A549 (cell line): ENCODE measurements around the gene NPEPPS. TPM values are rescaled to one million over a fixed set of nuclear protein-coding genes. Genes with fewer than 3 reads are reported as not detected.

ENCODE experiments used
- ATAC-seq, 2 experiments: fragments of 200-7000 bp in 1 of 2; fragments of >200 bp in 1 of 2; cut with Nextera tagmentation in 1 of 2; cut with Tn5 transposase in 1 of 2; 3 replicates each; pipeline versions ENCODE4 v1.8.0 to v1.9.1; 2018 to 2020; ENCODE audit warnings: mild to moderate bottlenecking in 1 of 2, moderate library complexity in 1 of 2
- CTCF ChIA-PET: fragments of 300-600 bp; sonication (Branson Sonifier 250); formaldehyde crosslinking; extraction: SDS; loops from one replicate; lab custom pipeline; 2021; ENCODE audit warnings: antibody characterized with exemption, inconsistent platforms; lab: Yijun Ruan, JAX
- POLR2A ChIA-PET: fragments of 350-600 bp; formaldehyde crosslinking; extraction: SDS; loops from one replicate; lab custom pipeline; 2021; ENCODE audit warnings: antibody characterized with exemption, inconsistent platforms; lab: Yijun Ruan, JAX
- DNase-seq, 2 experiments: peaks; one replicate each; pipeline versions ENCODE4 v3.0.0 to v3.0.0-alpha.2; 2011 to 2016; ENCODE audit warnings: low read depth in 1 of 2, low spot score in 1 of 2
- FAIRE-seq: peaks from 2 replicates; lab custom pipeline; 2011; peaks lifted over from hg19 to GRCh38; lab: Jason Lieb, UNC
- H3K27ac ChIP-seq, 2 experiments: fragments of >200 bp; sonication (Bioruptor Twin); formaldehyde crosslinking; 3 replicates each; pipeline ENCODE4 v1.5.1; 2016 to 2017
- H3K4me1 ChIP-seq: fragments of >200 bp; sonication (Bioruptor Twin); formaldehyde crosslinking; 3 replicates; pipeline ENCODE4 v1.6.1; 2016
- H3K4me2 ChIP-seq: fragments of >200 bp; sonication (Bioruptor Twin); formaldehyde crosslinking; 3 replicates; pipeline ENCODE4 v1.6.1; 2016
- H3K4me3 ChIP-seq: fragments of >200 bp; sonication (Bioruptor Twin); formaldehyde crosslinking; 3 replicates; pipeline ENCODE4 v1.5.1; 2016
- H3K9me3 ChIP-seq: fragments of >200 bp; sonication (Bioruptor Twin); formaldehyde crosslinking; 3 replicates; pipeline ENCODE4 v1.6.1; 2016
- CBX2 ChIP-seq: fragments of 200-600 bp; sonication (generic); IDR thresholded peaks from 2 replicates; pipeline ENCODE4 v1.6.1; 2016; ENCODE audit warnings: low read depth, mild to moderate bottlenecking, borderline replicate concordance
- CBX8 ChIP-seq: fragments of 200-600 bp; sonication (generic); IDR thresholded peaks from 2 replicates; pipeline ENCODE4 v1.6.1; 2016
- CTCF ChIP-seq: fragments of >200 bp; sonication (Bioruptor Twin); formaldehyde crosslinking; IDR thresholded peaks from 3 replicates; pipeline ENCODE4 v1.5.1; 2016
- EP300 ChIP-seq, 2 experiments: fragments of >200 bp; sonication (Bioruptor Twin); formaldehyde crosslinking; IDR thresholded peaks; 2 replicates in 1 of 2; 3 replicates in 1 of 2; pipeline ENCODE4 v1.6.1; 2016 to 2017
- GATA3 ChIP-seq: IDR thresholded peaks from 2 replicates; pipeline ENCODE4 v1.6.1; 2012; ENCODE audit warnings: borderline replicate concordance
- HOXA7 ChIP-seq: fragments of 250-450 bp; sonication (Bioruptor Pico); IDR thresholded peaks from 2 replicates; pipeline ENCODE4 v1.5.0; 2020; ENCODE audit warnings: mild to moderate bottlenecking, moderate library complexity
- HOXB13 ChIP-seq: fragments of 250-450 bp; sonication (Bioruptor Pico); IDR thresholded peaks from 2 replicates; pipeline ENCODE4 v1.5.0; 2020; ENCODE audit warnings: low read depth, mild to moderate bottlenecking, moderate library complexity
- JUN ChIP-seq, 2 experiments: fragments of >200 bp; sonication (Bioruptor Twin); formaldehyde crosslinking; IDR thresholded peaks; 2 replicates in 1 of 2; 3 replicates in 1 of 2; pipeline ENCODE4 v1.6.1; 2016 to 2017
- MAFK ChIP-seq: fragments of 450-650 bp; IDR thresholded peaks from 2 replicates; pipeline ENCODE4 v1.6.1; 2014; ENCODE audit not compliant: partially characterized antibody
- MAX ChIP-seq: IDR thresholded peaks from 2 replicates; pipeline ENCODE4 v1.6.1; 2012
- MYC ChIP-seq: IDR thresholded peaks from 2 replicates; pipeline ENCODE4 v1.6.1; 2012; ENCODE audit warnings: mild to moderate bottlenecking, inconsistent platforms, low read length, improper control_type of control experiment, borderline replicate concordance
- POLR2A ChIP-seq: IDR thresholded peaks from 2 replicates; pipeline ENCODE4 v1.6.1; 2012; ENCODE audit warnings: mild to moderate bottlenecking, low read length
- POLR2AphosphoS2 ChIP-seq: conservative IDR thresholded peaks from 2 replicates; pipeline ENCODE4 v1.6.1; 2012; ENCODE audit warnings: low read length, improper control_type of control experiment, inconsistent platforms
- RFX5 ChIP-seq: fragments of 450-650 bp; IDR thresholded peaks from 2 replicates; pipeline ENCODE4 v1.7.1; 2014; ENCODE audit warnings: antibody characterized with exemption, mild to moderate bottlenecking, moderate library complexity
- SREBF2 ChIP-seq: fragments of 450-650 bp; IDR thresholded peaks from 2 replicates; pipeline ENCODE4 v1.6.1; 2014; ENCODE audit warnings: mild to moderate bottlenecking, moderate library complexity
- TFCP2L1 ChIP-seq: fragments of 250-450 bp; sonication (Bioruptor Pico); IDR thresholded peaks from 2 replicates; pipeline ENCODE4 v1.5.0; 2021; ENCODE audit warnings: mild to moderate bottlenecking
- ZFP36 ChIP-seq: fragments of 450-650 bp; IDR thresholded peaks from 2 replicates; pipeline ENCODE4 v1.6.1; 2014; ENCODE audit warnings: borderline replicate concordance; ENCODE audit not compliant: partially characterized antibody
- ZSCAN20 ChIP-seq: fragments of 250-450 bp; sonication (Bioruptor Pico); IDR thresholded peaks from 2 replicates; pipeline ENCODE4 v1.8.0; 2022; ENCODE audit warnings: mild to moderate bottlenecking, moderate library complexity
- WGBS: methylation state at CpG from one replicate; pipeline ENCODE4 v1.1.6; 2017; ENCODE audit errors: missing lambda C conversion rate; 5-methylcytosine and 5-hydroxymethylcytosine counted together
- polyA plus RNA-seq, 4 experiments: library from polyadenylated mRNA; depleted of rRNA in 3 of 4; stranded (reverse); fragments of >200 nt; fragmentation: RNase III in 1 of 4; extraction: RNeasy Plus Mini Kit Qiagen cat#74134 plus additional on column Dnase treatment in 1 of 4; gene quantifications; 2 replicates in 3 of 4; 3 replicates in 1 of 4; pipeline ENCODE4 v1.2.3, GENCODE V29; 2011 to 2017
- TF ChIP-seq, protein P1 (sequence below): fragments of 200-600 bp; sonication (generic); IDR thresholded peaks from 2 replicates; pipeline ENCODE4 v1.6.1; 2016; ENCODE audit warnings: antibody characterized with exemption, mild to moderate bottlenecking, moderate library complexity
- TF ChIP-seq, protein P2 (sequence below): IDR thresholded peaks from 2 replicates; pipeline ENCODE4 v1.6.1; 2012; ENCODE audit warnings: low read depth, borderline replicate concordance
- TF ChIP-seq, protein P3 (sequence below): fragments of 450-650 bp; IDR thresholded peaks from 2 replicates; pipeline ENCODE4 v1.6.1; 2014; ENCODE audit warnings: antibody characterized with exemption

The NPEPPS gene
- polyA plus RNA-seq, 2 of the 4 experiments (the other 2 are of a cell fraction): 99.2 to 169 TPM

DNA sequence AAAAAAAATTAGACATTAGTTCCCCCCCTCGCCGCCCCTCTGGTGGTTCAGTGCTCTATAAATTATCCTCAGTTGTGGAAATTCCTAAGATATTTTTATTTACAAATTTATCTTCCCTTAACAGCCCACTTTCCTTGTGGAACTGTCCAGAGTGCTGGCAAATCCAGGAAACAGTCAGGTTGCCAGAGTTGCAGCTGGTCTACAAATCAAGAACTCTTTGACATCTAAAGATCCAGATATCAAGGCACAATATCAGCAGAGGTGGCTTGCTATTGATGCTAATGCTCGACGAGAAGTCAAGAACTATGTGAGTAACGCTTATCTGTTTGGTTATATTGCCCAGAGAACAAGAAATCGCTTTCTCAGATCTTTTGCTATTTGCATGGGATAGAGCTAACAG lies 121.7 kb downstream of the NPEPPS start:
- WGBS: 95% methylated on average over 6 of the region's 6 CpGs
- no peak for FAIRE-seq
- ChIA-PET CTCF (interaction anchor here (0.8 to 8.8 kb wide), 3 partner anchors 12 to 37 kb away, joined by 3 to 138 read pairs (median 4); no protein-coding TSS in a partner anchor), POLR2A (interaction anchor here (6.7 kb wide), 1 partner anchor 11 kb away, joined by 48 read pairs; no protein-coding TSS in a partner anchor)
- ATAC-seq: no peak
- no peak overlapping the region for H3K27ac ChIP-seq
- no peak overlapping the region for H3K4me3 ChIP-seq
- peak overlapping the region; percentile 75 for H3K4me2 ChIP-seq
- no peaks in the 10 kb centered on the region for H3K9me3 ChIP-seq
- H3K4me1 ChIP-seq: peaks cover 46% of the 10 kb centered on the region
- DNase-seq: no peak
- no peak for TF ChIP-seq ZFP36
- no peak for TF ChIP-seq GATA3
- TF ChIP-seq, protein P1, sequence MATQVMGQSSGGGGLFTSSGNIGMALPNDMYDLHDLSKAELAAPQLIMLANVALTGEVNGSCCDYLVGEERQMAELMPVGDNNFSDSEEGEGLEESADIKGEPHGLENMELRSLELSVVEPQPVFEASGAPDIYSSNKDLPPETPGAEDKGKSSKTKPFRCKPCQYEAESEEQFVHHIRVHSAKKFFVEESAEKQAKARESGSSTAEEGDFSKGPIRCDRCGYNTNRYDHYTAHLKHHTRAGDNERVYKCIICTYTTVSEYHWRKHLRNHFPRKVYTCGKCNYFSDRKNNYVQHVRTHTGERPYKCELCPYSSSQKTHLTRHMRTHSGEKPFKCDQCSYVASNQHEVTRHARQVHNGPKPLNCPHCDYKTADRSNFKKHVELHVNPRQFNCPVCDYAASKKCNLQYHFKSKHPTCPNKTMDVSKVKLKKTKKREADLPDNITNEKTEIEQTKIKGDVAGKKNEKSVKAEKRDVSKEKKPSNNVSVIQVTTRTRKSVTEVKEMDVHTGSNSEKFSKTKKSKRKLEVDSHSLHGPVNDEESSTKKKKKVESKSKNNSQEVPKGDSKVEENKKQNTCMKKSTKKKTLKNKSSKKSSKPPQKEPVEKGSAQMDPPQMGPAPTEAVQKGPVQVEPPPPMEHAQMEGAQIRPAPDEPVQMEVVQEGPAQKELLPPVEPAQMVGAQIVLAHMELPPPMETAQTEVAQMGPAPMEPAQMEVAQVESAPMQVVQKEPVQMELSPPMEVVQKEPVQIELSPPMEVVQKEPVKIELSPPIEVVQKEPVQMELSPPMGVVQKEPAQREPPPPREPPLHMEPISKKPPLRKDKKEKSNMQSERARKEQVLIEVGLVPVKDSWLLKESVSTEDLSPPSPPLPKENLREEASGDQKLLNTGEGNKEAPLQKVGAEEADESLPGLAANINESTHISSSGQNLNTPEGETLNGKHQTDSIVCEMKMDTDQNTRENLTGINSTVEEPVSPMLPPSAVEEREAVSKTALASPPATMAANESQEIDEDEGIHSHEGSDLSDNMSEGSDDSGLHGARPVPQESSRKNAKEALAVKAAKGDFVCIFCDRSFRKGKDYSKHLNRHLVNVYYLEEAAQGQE: peak; percentile 85

DNA sequence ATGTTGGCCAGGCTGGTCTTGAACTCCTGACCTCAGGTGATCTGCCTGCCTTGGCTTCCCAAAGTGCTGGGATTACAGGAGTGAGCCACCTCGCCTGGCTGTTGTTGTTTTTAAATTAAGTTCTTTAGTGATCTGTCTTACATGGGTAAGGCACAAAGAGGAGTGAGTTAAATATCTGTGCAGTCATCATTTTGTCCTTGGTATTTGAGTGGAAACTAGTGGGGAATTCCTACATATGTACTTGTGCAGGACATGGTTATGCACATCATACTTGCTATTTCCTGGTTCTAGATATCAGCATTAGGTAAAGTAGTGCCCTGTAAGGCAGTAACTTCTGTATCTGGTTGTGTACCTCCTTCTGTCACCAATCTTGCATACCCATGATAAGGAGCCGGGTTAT lies 122.5 kb downstream of the NPEPPS start:
- ATAC-seq (no peak), FAIRE-seq (no peak), DNase-seq (no peak)
- Histone ChIP-seq H3K4me2 (peak overlapping the region; percentile 75; the same call in 2 of the 3 replicates), H3K9me3 (no peaks in the 10 kb centered on the region), H3K4me3 (no peak overlapping the region), H3K27ac (no peak overlapping the region), H3K4me1 (peaks cover 43% of the 10 kb centered on the region)
- no peak for TF ChIP-seq CBX2
- TF ChIP-seq MAFK: peak; percentile 75
- ChIA-PET POLR2A (interaction anchor here (6.7 kb wide), 1 partner anchor 10 kb away, joined by 48 read pairs; no protein-coding TSS in a partner anchor), CTCF (interaction anchor here (0.8 to 8.8 kb wide), 6 partner anchors 11 to 136 kb away, joined by 3 to 138 read pairs (median 4); no protein-coding TSS in a partner anchor)
- 46% methylated on average over 2 of the region's 2 CpGs for WGBS

DNA sequence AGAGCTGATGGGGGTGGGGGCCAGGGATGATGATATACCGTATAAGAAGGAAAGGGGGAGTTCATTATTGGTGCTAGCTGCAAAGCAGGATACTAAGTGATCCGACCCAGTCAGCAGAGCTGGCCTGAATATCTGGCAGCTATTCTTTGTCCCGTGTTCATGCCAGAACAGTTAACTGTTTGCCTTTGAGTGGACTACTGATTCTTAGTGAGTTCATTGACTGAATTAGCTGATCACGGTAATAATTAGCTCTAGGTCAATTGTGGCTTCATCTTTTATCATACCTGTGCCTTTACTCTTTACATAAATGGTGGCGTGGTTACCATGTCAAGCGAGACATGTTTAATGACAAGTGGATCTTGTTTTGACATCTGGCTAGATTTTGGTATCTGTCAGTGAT lies 124.1 kb downstream of the NPEPPS start:
- ChIA-PET CTCF (interaction anchor here (0.6 to 8.8 kb wide), 5 partner anchors 9 to 491 kb away, joined by 3 to 138 read pairs (median 5); no protein-coding TSS in a partner anchor), POLR2A (interaction anchor here (6.7 kb wide), 1 partner anchor 9 kb away, joined by 48 read pairs; no protein-coding TSS in a partner anchor)
- FAIRE-seq (peak; percentile 89), DNase-seq (no peak), ATAC-seq (no peak)
- 83% methylated on average over 6 of the region's 6 CpGs for WGBS
- TF ChIP-seq HOXA7: no peak
- TF ChIP-seq JUN (IDR thresholded peaks at IDR 0.05): no peak
- TF ChIP-seq MAX: no peak
- TF ChIP-seq, protein P2, sequence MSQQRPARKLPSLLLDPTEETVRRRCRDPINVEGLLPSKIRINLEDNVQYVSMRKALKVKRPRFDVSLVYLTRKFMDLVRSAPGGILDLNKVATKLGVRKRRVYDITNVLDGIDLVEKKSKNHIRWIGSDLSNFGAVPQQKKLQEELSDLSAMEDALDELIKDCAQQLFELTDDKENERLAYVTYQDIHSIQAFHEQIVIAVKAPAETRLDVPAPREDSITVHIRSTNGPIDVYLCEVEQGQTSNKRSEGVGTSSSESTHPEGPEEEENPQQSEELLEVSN: no peak
- TF ChIP-seq MAFK: peak; percentile 29
- no peak for TF ChIP-seq ZFP36
- Histone ChIP-seq H3K27ac (no peak overlapping the region), H3K4me3 (no peak overlapping the region), H3K4me2 (peak overlapping the region; percentile 75; the same call in 2 of the 3 replicates), H3K9me3 (no peaks in the 10 kb centered on the region), H3K4me1 (peaks cover 40% of the 10 kb centered on the region)

GRCh38 chr17:47660064-47660492 lies 129.2 kb downstream of the NPEPPS start:
- FAIRE-seq (no peak), ATAC-seq (no peak), DNase-seq (no peak)
- POLR2A ChIA-PET: no interaction called here
- H3K4me1 ChIP-seq: peaks cover 1% of the 10 kb centered on the region; the same call in 1 of the 3 replicates
- H3K4me2 ChIP-seq: no peak overlapping the region
- no peak overlapping the region for H3K4me3 ChIP-seq
- CTCF ChIA-PET: no interaction called here
- WGBS: 90% methylated on average over 6 of the region's 6 CpGs
- H3K27ac ChIP-seq: no peak overlapping the region
- H3K9me3 ChIP-seq: no peaks in the 10 kb centered on the region
- no peak for TF ChIP-seq POLR2A
- no peak for TF ChIP-seq HOXB13
- TF ChIP-seq HOXA7: no peak
- no peak for TF ChIP-seq ZSCAN20 (CRISPR knock-in tag)
- TF ChIP-seq TFCP2L1 (CRISPR knock-in tag): no peak
- TF ChIP-seq GATA3: no peak
- TF ChIP-seq, protein P3, sequence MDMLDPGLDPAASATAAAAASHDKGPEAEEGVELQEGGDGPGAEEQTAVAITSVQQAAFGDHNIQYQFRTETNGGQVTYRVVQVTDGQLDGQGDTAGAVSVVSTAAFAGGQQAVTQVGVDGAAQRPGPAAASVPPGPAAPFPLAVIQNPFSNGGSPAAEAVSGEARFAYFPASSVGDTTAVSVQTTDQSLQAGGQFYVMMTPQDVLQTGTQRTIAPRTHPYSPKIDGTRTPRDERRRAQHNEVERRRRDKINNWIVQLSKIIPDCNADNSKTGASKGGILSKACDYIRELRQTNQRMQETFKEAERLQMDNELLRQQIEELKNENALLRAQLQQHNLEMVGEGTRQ: no peak
- no peak for TF ChIP-seq RFX5
- no peak for TF ChIP-seq CTCF
- TF ChIP-seq POLR2AphosphoS2: no peak
- no peak for TF ChIP-seq CBX2
- no peak for TF ChIP-seq MYC
- TF ChIP-seq CBX8: no peak
- TF ChIP-seq MAFK: no peak
- TF ChIP-seq, protein P2: no peak
- TF ChIP-seq SREBF2: no peak
- TF ChIP-seq EP300 (IDR thresholded peaks at IDR 0.05): no peak
